ENCODE results near the gene MAP3K12.

- TF ChIP-seq CTCF (conservative IDR thresholded peaks at IDR 0.05 in 1 of 2, IDR thresholded peaks at IDR 0.05 in 1 of 2; ENCODE audit: low read depth in 1 of 2, low read length in 2 of 2), result no peak
- TF ChIP-seq EZH2 (IDR thresholded peaks at IDR 0.05; ENCODE audit: low read length, missing control alignments), result no peak
Observed at GRCh38 chr12:53450936-53451335, 48.3 kb downstream of the MAP3K12 start.

Data from fibroblast of lung (primary cell).